Smooth muscle cell of bladder (primary cell): ENCODE data around the gene RPE65. TPM values are rescaled to one million over a fixed set of nuclear protein-coding genes. Genes with fewer than 3 reads are reported as not detected.

Experiments
- total RNA-seq: library from RNA; depleted of rRNA; stranded (reverse); fragments of >200 nt; gene quantifications from 2 replicates; pipeline ENCODE4 v1.2.3, GENCODE V29; 2014

RPE65 gene
- not detected in 2 replicates for total RNA-seq

DNA sequence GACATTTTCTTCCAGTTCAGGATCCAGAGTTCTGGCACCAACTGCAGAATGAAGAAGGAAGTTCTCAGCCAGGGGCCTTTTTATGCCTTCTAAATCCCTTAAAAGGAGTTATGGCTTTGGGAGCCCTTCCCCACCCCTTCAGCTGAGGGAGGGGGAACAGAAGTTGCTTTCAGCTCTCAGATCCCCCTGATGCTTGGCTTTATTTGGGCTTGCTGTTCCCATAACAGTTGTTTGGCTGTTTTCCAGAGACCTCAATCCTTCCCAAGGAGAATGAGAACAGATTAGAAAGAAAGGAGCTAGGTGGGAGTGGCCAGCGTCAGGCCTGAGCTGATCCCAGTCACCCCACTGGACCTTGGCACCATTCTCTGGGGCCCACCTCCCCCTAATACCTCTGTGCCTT lies at the start of gene RPE65:
Gene RPE65 (minus strand): TSS at position 54 of the 400 bp plus-strand sequence. CDS start 49 bp downstream, at position 5.

DNA sequence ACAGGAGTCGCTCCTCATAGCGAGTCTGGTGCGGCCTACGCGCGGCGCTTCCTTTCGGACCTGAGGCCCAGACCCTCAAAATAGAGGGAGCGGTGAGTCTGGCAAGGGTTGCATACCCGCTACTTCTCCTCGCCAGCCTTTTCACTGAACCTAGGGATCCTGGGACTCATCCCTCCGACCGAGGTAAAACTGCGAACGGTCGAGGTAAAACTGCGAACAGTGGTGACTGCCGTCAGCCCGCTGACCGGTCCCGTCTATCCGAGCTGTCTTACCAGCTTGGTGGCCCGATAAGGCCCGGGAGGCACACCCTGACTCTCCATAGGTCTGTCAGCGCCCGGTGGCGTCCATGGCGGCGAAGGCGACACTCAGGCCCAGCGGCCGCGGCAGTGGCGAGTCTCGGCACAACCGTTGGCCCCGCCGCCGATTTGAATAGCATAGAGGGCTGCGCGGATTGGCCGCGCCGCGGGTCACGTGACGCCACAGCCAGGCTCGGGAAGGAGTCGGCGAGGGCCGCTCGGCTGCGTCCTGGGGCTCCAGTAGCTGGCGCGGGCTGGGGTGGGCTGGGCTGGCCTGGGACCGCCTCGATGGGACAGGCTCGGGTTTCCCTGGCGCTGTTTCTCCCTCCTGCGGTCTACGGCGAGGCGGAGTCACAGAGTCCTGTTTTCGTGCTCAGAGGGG lies 47.1 kb upstream of the RPE65 start, which contains the start of gene DEPDC1:
Gene DEPDC1 (minus strand): TSS at position 403 of the 678 bp plus-strand sequence. CDS start 83 bp downstream, at position 320.

Other genes with a start within 250 kb of the RPE65 start
- gene WLS, start 217.4 kb downstream of the RPE65 start, total RNA-seq: 109 and 166 TPM in 2 replicates
- gene DEPDC1, start 47.1 kb upstream of the RPE65 start, total RNA-seq: 1.8 and 2.3 TPM in 2 replicates